HTERT RPE-1 (cell line): ENCODE results near the gene BST2.
"Not testable (repeated sequence)": the region's sequence is repeated elsewhere in the genome, so short reads cannot be mapped to it uniquely, and the experiment has no call there.

Experiments used
- in situ Hi-C: fragments of 300-500 bp; cut with MboI; formaldehyde crosslinking; loops from 4 replicates; pipeline ENCODE4 v1.14.3; 2020; ENCODE audit warnings: low sequenced_read_pairs

The BST2 gene

GRCh38 chr19:17390665-17391370, 14.6 kb downstream of the BST2 start:
- in situ Hi-C loops = no loop called here

- in situ Hi-C loops = no loop called here
Observed at GRCh38 chr19:17389957-17390664, 15.3 kb downstream of the BST2 start.

- in situ Hi-C loops = no loop called here
Observed at GRCh38 chr19:17389288-17389687, 16.1 kb downstream of the BST2 start.

GRCh38 chr19:17385878-17386611, 19.4 kb downstream of the BST2 start:
- in situ Hi-C loops = no loop called here

- in situ Hi-C loops = no loop called here
Observed at GRCh38 chr19:17380426-17381138, 24.8 kb downstream of the BST2 start.

- in situ Hi-C loops = no loop called here
Observed at GRCh38 chr19:17379221-17379631, 26.2 kb downstream of the BST2 start.

- in situ Hi-C loops = no loop called here
Observed at GRCh38 chr19:17378271-17378670, 27.2 kb downstream of the BST2 start.

- in situ Hi-C loops = no loop called here
Observed at GRCh38 chr19:17376935-17377600, 28.4 kb downstream of the BST2 start, which contains the start of gene PLVAP. TSS of gene PLVAP (minus strand) at chr19:17377342. CDS start at chr19:17377288, 54 bp downstream.

- in situ Hi-C loops = no loop called here
Observed at GRCh38 chr19:17370026-17370587, 35.3 kb downstream of the BST2 start.

GRCh38 chr19:17365361-17365760, 40.1 kb downstream of the BST2 start:
- in situ Hi-C loops = no loop called here

- in situ Hi-C loops = not testable (repeated sequence)
Observed at GRCh38 chr19:17363852-17364605, 41.4 kb downstream of the BST2 start.

GRCh38 chr19:17359905-17360800, 45.3 kb downstream of the BST2 start:
- in situ Hi-C loops = no loop called here

- in situ Hi-C loops = no loop called here
Observed at GRCh38 chr19:17358395-17358794, 47.0 kb downstream of the BST2 start.

GRCh38 chr19:17357724-17358123, 47.7 kb downstream of the BST2 start:
- in situ Hi-C loops = no loop called here

GRCh38 chr19:17357078-17357666, 48.3 kb downstream of the BST2 start:
- in situ Hi-C loops = no loop called here

GRCh38 chr19:17353386-17353785, 52.0 kb downstream of the BST2 start:
- in situ Hi-C loops = no loop called here
